Measurements from ENCODE around the gene IPO13.

IPO13 gene

GRCh38 chr1:44016041-44016889 lies 69.5 kb downstream of the IPO13 start:
- no peak for DNase-seq

- DNase-seq = no peak
Observed at GRCh38 chr1:44016890-44017400, 70.2 kb downstream of the IPO13 start.

Data from NCI-H1092 treated with DMSO at 0.1 percent for 48 hours (cell line).